DLD1 (cell line): ENCODE measurements around the gene TBL3.

ENCODE experiments used
- in situ Hi-C: cut with HindIII; loops from 2 replicates; pipeline ENCODE4 v1.10.0; 2017; ENCODE audit warnings: low sequenced_read_pairs

The TBL3 gene

GRCh38 chr16:2013527-2013926 is 41.7 kb downstream of the TBL3 start:
- in situ Hi-C loops, result no loop called here

DNA sequence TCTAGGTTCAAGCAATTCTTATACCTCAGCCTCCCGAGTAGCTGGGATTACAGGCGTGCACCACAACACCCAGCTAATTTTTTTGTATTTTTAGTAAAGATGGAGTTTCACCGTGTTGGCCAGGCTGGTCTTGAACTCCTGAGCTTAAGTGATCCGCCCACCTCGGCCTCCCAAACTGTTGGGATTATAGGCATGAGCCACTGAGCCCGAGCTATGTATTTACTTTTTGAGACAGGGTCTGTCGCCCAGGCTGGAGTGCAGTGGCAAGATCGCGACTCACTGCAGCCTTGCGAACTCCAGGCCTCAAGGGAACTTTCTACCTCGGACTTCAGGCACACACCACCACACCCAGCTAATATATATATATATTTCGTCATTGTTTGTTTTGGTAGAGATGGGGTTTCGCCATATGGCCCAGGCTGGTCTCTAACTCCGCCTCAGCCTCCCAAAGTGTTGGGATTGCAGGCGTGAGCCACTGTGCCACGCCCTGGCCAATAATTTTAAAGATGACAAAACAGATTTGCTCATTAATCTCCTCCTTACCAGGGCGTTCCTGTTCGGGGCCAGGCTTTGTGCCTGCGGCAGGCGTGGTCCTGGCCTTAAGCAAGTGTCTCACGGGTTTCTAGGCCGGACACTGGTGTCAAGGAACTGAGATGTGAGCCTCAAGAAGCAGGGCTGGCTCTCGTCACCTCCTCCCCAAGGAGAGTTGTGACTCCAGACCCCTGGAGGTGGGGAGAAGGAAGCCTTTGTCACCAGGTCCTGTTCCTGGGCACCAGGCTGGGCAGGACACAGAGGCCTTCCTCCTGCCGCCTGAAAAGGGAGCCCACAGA is 43.5 kb downstream of the TBL3 start:
- in situ Hi-C loops, result no loop called here

DNA sequence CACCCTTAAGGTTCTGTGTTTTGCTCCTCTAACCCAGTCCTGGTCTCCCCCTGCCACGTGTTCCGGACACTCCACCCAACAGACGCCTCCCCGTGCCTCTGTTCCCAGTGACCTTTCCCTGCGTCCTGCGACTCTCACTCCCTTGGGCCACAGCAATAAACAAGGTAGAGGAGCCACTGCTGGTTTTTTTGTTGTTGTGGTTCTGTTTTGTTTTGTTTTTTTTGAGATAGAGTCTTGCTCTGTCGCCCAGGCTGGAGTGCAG is 44.0 kb downstream of the TBL3 start:
- in situ Hi-C loops, result no loop called here

- in situ Hi-C loops, result no loop called here
These were observed 44.6 kb downstream of the TBL3 start for GRCh38 chr16:2016407-2016922.

DNA sequence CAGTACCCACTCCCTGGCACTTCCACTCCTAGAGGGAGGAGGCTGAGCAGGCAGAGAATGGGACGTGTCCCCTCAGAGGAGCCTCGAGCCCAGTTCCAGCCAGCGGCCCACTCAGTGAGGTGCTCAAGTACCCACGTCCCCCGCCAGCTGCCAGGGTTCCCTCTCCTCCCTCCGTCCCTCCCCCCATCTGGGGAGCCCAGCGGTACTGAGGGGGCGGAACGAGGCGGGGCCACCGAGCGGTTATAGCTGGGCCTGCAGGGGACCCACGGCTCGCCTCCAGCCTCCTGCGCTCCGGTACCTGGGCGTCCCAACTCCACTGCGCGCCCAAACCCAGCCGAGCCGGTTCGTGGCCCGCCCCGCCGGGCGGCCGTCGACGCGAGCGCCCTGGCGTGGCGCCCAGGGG is 47.7 kb downstream of the TBL3 start, which contains the start of gene NPW:
TSS of gene NPW (plus strand) at position 268 of the 403 bp plus-strand sequence.
- in situ Hi-C loops, result no loop called here

DNA sequence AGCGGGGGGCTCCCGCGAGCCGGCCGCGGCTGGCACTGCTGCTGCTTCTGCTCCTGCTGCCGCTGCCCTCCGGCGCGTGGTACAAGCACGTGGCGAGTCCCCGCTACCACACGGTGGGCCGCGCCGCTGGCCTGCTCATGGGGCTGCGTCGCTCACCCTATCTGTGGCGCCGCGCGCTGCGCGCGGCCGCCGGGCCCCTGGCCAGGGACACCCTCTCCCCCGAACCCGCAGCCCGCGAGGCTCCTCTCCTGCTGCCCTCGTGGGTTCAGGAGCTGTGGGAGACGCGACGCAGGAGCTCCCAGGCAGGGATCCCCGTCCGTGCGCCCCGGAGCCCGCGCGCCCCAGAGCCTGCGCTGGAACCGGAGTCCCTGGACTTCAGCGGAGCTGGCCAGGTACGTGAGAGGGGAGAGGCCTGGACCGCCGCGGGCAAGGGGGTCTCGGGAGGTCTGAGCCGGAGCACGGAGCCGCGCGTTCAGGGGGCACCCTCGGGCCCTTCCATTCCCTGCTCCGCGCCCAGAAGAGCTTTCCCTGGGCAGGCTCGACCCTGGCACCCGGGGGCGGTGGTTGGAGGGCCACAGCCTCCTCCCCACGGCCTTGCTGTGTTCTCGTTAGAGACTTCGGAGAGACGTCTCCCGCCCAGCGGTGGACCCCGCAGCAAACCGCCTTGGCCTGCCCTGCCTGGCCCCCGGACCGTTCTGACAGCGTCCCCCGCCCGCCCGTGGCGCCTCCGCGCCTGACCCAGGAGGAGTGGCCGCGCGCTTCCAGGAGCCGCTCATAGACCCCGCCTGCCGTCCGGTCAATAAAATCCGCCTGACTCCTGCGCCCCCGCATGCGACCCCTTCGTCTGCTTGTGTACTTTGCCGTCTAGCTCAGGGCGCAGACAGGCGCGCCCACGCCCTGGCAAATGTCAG is 48.3 kb downstream of the TBL3 start:
- in situ Hi-C loops, result no loop called here

DNA sequence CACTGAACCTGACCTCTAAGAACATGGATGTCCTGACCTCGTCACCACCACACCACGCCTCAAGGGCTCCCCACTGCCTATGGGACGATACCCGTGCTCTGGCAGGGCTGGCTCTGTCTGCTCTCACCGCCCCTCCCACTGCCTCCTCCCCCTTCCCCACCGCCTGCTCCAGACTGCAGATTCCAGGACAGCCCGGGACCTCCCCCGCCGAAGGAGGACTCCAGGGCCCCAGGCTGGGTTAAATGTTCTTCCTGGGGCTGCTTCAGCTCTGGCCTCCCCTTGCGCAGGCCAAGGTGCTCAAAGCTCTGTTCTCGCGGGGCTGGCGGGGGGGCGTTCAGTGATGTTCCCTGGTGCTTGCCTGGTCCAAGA is 50.9 kb downstream of the TBL3 start:
- in situ Hi-C loops, result no loop called here

DNA sequence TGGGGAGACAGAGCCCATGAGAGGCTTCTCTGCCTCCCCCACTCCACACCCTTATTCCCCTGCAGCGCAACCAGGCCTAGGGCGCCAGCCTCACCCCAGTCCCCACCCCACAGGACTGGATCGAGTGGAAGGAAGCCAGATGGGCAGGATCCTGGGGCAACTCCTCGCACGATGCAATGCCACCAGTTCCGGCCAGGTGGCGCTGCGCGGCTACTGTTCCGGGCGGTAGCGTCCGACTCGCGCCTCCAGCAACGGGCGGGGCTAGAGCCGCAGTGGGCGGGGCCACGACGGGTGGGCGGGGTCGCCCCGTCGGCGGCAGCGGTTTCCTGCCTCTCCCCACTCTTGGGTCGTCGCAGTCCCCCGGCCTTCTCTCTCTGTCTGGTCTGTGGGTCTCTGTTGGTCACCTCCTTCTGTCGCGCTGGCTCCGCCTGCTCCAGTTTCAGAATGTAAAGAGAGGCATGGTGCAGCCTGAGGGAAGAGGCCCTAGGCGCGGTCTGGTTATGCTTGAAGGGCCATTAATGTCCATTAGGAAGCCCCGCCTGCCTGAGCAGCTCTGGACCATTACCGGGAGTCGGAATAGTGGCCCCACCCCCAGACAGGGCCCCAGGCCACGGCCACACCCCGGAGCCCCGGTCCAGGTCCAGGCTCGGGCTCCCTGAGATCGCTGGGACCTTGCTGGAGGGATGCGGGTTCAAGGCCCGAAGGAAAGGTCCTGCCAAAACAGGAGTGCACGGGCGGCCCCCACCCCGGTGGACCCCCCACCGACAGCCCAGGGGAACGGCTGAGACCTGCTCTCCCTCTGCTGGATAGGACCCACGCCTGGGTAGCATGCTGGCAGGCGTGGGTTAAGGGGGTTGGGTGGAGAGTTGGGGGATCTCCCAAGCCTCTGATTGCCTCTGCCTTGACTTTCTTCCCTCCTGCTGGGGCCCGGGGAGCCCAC is 51.5 kb downstream of the TBL3 start:
- in situ Hi-C loops, result no loop called here

DNA sequence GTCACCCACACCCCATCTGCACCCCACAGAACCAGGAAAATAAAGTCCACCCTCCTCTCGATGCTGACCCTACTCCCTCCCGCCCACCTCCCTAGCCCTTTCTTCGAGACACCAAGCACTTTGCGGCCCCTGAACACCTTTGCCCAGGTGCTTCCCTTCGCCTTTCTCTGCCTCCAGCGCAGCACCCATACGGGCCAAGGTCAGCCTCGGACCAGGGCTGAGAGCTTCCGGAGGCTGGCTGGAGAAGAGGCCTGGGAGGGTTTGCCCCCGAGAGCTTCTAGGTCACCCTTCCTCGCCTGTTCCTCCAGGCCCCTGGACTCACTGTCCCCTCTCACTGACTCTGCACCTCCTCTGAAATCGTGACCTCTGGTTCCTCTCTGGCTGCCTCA is 52.2 kb downstream of the TBL3 start:
- in situ Hi-C loops, result no loop called here

GRCh38 chr16:2025251-2025650 is 53.4 kb downstream of the TBL3 start:
- in situ Hi-C loops, result no loop called here

GRCh38 chr16:2025878-2026460 is 54.1 kb downstream of the TBL3 start:
- in situ Hi-C loops, result no loop called here

DNA sequence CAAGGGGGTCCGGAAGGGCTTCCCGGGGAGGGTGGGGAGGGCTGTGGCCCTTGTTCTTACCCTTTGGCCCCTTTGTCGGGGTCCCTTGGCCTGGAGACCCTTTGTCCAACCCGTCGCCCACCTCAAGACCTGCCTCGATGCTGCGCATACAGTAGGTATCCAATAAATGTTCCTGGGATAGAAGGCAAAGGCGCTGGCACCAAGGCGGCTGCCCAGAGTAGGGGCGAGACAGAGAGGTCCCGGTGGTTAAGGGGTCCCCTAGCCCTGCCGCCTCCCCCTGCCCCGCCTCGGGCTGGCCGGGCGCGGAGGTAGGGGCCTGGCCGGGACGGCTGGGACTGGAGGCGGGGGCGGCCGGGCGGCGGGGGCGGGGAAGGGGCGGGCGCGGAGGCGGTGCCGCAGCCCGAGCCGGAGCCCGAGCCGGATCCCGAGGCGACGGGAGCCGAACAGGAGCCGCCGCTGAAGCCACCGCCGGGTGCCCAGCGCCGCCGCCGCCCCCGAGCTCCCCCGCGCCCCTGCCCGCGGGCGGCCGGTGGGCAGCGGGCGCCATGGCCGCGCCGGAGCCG is 54.7 kb downstream of the TBL3 start, which contains the start of gene NHERF2:
TSS of gene NHERF2 (plus strand) at position 442 of the 563 bp plus-strand sequence. CDS start at position 546, 104 bp downstream.
- in situ Hi-C loops, result no loop called here

GRCh38 chr16:2027024-2028010 is 55.5 kb downstream of the TBL3 start:
- in situ Hi-C loops, result no loop called here

DNA sequence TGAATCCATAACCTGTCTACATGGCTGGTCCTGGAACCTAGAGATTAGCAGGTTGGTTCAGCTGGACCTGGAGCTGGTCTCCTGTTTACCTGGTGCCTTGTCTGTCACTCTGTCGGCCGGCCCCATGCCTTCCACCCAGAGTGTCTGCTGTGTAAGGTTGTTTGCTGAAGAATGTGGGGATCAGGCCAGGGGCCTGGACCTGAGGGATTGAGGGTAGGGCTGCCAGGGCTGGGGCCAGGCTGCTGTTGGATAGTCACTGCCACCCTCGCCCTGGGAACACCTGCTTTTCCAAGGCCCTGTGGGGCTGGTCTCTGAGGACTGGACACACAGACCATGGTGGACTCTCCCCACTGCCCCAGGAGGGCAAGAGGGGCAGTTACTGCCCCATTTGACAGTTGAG is 56.3 kb downstream of the TBL3 start:
- in situ Hi-C loops, result no loop called here

DNA sequence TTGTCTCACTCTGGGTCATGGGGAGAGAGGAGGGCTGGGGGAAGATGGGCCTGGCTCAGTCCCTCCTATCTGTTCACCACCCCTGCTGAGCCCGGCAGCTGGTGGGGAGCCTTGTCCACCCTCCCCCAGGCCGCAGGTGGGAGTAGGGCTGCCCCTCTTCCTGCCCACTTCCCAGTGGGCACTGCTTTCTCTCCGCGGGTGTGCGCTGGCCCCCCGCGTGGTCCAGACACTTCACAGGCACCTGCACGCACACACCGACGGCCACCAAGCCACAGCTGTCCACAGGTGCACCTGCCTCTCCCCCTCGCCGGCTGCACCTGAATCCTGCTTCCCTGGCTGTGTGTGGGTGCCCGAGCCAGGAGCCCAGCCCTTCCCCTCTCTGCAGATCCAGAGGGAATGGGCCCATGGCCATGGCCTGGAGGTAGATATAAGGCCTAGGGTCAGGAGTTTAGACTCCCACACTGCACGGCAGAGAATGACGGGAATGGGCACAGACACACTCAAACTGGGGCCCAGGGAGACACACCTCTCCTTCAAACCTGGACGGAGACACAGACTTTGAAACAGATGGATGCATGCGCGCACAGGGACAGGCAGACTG is 56.9 kb downstream of the TBL3 start:
- in situ Hi-C loops, result no loop called here

DNA sequence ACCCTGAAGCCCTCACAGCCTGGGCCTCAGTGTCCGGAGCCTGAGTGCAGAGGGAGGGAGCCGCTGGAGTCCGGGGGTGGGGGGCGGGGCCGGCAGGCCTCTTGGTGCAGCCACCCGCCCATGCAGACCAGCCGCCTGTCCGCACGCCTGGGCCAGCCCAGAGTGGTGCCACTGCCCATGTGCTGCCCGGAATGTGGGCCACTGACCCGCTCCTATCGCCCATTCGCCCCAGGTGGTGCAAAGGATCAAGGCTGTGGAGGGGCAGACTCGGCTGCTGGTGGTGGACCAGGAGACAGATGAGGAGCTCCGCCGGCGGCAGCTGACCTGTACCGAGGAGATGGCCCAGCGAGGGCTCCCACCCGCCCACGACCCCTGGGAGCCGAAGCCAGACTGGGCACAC is 57.5 kb downstream of the TBL3 start:
- in situ Hi-C loops, result no loop called here

- in situ Hi-C loops, result no loop called here
These were observed 58.2 kb downstream of the TBL3 start for GRCh38 chr16:2030036-2030435.

DNA sequence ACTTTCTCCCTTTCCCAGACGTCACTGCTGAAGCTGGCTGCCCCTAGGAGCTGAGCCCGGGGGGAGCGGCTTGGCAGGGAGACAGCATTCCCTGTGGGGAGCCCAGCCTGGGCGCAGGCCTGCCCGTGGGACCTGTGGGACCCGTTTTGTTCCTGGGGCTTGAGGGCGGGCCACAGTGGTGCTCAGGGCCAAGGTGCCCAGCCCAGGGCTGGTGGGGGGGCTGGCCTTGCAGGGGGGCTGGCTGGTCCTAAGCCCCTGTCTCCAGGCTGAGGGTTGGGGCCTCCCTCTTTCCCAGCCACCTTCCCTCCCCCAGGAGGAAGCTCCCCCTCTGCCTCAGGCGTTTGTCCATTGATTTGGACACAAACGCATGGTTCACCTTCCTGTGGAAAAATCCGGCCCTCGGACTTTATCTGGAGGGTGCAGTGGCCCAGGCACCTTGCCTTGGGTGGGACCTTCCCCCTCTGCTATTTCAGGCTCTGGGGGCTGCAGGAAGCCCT is 59.3 kb downstream of the TBL3 start:
- in situ Hi-C loops, result no loop called here
